Activated T-cell treated with anti-CD3 and anti-CD28 coated beads, Interleukin-2, amount 50 U/mL, for 1 hour (primary cell): ENCODE data around the gene UNC119.

Experiments used
- DNase-seq: peaks from one replicate; pipeline ENCODE4 v3.0.0-alpha.2; 2020

UNC119 gene

DNA sequence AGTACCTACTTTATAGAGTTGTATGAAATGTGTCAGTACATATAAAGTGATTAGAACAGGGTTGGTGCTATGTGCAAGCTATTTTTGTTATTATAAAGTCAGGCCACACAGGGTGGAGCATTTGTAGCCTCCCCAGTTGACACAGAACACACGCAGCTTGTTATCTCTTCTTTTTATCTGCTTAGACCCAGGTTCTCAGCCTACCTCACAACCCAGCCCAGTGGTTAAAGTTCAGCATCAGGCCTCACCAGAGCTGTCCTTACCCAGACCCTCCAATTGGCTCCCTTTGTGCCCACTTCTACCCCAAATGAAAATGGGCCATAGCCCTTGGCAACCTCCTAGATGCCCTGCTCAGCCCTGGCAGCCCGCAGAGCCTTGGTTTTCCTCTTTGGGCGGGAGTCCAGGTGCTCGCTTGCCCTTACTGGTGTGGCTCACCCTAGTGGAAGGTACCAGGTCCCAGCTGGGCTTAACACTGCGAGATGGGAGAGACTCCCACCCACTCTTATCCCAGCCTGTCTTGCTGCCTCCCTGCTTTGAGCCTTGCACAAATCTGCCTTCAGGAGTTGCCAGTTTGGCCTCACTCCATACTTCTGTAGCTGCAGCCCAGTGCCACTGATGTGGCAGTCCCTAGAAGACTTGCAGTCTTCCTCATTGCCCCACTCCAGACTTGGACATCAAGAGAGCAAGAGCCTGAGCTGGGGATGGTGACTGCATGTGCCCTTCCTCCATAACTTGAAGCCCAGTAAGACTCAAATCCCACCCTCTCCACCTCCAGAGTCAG is 20.0 kb upstream of the UNC119 start:
- no peak for DNase-seq

DNA sequence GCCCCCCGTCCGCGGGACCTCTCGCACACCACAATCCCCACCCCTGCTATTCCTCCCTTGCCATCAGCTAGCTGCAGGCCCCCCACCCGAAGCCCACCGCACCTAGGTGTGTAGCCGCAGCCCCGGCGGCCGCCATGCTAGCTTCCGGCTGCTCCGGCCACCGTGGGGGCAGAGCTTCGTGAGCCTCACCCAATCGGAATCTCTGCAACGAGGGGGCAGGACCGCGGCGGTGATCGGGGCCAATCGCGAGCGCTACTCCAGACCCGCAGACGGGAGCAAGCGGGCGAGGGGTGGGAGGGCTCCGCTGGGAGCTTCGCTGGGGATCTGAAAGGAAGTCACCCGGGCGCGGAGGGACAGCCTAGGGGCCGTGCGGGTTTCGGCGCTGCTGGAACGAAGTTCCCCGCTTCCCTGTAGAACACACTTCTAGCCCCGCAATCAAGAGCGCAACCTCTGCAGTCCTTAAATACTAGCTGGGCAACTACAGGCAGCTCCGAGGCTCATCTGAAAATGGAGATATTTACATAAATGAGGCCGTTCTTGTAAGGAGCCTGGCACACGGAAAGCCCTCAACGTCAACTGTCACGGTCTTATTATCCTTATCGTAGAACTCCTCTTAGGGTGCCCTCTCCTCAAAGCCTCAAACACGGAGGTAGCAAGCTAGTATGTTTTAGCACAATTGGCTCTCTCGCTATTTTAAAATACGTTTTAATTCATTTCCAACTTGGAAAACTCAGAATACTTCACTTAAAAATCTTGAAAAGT is 19.1 kb upstream of the UNC119 start, which contains the start of gene PIGS:
Gene PIGS (minus strand): TSS at position 164 of the 762 bp plus-strand sequence. CDS start 28 bp downstream, at position 136.
- peak; percentile 89 for DNase-seq

DNA sequence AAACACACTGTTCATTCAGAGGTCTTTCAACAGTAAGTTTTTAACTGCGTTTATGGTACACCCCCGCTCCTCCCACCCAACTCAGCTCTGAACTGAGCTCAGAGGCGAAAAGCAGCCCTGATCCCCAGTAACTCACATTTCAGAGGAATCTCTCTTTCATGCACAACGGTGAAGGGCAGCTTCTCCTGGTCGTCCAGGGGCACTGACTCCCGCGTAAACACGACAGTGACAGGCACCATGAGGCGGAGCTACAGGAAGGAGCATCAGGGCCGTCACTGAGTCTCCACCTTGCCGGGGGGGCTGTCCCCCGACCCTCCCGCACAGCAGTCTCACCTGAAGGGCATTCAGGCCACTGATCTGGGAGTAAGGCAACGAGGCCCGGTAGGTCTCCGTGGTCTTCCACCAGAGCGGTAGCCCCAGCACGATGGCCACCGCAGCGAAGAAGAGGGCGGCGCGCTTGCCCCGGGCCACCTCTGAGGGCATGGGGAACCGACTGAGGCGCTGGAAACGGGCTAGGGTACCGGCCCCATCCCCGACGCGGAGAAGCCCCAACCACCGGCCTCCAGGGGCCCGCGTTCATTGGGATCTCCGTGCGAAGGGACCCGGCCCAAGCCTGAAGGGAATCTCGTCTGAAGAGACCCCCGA is 18.4 kb upstream of the UNC119 start:
- DNase-seq = peak; percentile 60

DNA sequence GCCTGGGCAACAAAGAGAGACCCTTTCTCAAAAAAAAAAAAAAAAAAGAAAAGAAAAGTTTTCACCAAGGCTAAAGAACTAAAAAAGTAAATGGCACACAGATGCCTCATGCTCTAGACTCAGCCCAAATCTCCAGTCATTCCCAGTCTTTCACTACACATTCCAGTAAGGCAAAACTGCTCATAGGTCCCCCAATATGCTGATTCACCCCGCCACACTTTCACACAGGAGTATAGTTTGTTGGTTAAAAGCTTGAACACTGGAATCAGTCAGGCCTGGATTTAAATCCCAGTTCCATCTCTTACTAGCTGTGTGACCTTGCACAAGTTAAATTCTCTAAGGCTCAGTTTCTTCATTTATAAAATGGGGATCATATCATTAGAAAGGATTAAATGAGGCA is 17.0 kb upstream of the UNC119 start:
- DNase-seq = no peak

- DNase-seq = no peak
These were observed 15.2 kb upstream of the UNC119 start for GRCh38 chr17:28567604-28568003.

DNA sequence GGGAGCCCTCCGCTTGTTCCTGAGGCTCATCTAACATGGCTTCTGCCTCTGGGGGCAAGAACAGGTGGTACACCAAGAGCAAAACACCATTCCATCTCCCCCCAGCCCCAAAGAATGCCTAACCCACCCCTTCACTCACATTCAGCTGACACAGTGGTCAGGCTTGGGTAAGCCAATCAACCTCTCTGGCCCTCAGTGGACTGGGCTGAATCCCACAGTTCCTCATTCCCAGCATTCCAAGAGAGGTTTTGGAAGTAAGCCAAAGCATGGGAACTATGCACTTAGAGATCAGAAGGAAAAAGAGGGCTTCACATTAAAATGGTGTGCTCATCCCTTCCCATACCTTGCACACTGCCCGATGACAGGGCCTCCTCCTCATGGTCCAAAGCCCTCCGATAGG is 11.1 kb upstream of the UNC119 start:
- no peak for DNase-seq

DNA sequence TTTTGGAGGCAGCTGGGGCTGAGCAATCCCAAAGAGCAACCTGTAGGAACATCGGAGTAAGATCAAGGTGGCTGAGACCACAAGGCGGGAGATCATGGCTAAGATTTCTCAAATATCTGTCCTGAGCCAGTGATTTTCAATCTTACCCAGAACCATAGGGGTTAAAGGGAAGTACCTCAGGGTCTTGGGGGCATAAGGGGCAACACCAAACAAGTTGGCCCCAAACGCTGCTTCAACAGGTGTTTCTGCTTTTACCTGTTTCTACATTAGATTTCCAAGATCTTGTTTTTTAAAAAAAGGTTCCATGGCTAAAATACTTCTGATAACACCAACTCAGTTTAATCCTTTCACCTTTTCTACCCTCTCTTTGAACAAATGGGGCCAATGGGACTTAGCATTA is 2.6 kb upstream of the UNC119 start:
- DNase-seq = no peak

DNA sequence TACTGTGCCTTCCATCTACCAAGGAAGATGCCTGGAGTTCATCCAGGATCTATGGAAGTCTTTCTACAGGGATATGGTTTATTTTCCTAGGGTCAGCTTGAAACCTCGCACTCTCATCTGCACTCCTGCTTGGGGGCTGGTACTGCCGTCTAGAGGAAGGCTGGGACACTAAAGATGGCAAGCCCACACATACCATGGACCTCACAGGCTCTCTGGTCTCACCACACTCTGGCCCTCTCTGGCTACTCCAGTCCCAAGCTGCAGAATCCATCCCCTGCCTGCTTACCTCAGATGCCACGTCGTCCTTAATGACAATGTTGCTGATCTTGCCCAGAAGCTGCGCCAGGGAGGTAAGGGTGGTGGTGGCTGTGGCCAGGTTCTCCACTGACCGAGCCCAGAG is 2.1 kb upstream of the UNC119 start:
- DNase-seq = no peak

- no peak for DNase-seq
These were observed 629 bp upstream of the UNC119 start for GRCh38 chr17:28553000-28553505.

GRCh38 chr17:28551421-28552175 is 826 bp downstream of the UNC119 start:
- DNase-seq = no peak

- DNase-seq = no peak
These were observed 1.6 kb downstream of the UNC119 start for GRCh38 chr17:28550858-28551257.

DNA sequence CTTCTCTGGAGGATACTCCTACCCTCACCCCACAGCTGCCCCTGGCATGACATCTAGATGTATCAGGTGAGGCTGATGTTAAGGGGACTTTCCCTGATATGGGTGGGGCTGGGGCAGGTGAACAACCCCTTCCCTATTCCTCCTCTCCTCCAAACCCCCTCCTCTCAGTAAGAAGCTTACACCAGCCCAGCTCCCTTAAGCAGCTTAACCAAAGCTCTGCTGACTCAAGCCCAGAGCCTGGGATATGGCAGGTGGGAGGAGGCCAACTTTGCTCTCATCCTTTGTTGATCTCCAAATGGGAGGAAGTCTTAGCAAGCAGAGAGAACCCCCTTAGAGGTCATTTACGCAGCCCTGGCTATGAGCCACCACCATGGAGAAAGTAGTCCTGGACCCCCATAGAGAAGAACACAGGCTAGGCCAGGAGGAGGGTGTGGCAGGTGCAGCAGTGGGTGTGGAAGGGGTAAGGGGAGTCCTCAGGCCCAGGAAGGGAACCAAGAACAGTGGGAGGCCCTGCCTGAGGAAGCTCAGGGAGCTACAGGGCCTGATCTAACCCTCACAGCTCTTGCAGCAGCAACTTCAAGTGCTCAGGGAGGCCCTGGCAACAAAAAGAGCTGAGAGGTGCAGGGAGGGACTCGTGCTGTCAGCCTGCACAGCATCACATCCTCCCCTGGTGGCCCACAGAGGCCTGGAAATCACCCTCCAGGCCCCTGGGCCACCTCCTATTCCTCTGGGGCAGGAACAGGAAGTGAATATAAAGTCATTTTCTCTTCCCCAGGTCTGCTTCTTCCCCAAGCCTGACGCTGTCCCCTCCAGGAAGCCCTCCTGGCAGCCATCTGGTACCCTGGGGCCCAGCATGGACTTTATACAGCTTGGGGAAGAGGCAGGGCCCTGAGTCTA is 2.9 kb downstream of the UNC119 start:
- peak; percentile 60 for DNase-seq

DNA sequence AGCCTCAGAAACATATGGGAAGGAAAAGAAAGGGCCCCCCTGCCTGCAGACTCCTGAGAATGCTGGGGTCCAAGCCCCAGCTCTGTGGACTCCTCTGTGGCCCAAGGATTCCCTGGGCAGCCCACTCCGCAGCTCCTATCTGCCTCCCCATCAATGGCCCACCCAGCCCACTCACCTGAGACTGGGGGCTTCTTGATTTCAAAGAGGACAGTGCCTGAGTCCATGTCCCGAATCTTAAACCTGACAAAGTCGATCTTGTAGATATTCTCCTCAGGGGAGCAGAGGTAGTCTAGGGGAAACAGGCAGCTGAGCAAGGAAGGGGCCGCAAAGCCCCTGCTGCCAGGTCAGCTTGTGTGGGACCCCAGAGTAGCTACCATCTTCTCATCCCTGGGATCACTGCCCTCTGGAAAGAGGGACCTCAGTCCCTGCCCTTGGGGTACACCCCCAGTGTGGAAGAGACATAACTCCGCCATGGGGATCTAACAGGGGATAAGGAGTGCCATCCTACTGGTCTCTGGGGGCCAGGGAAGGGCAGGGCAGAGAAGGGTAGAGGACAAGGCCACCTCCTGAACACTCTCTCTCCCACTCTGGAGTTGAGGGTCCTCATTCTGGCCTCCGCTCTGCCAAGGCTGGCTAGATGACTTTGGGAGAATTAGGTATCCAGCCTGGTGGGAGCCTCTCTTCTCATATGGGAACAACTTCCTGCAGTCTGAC is 3.9 kb downstream of the UNC119 start:
- no peak for DNase-seq

DNA sequence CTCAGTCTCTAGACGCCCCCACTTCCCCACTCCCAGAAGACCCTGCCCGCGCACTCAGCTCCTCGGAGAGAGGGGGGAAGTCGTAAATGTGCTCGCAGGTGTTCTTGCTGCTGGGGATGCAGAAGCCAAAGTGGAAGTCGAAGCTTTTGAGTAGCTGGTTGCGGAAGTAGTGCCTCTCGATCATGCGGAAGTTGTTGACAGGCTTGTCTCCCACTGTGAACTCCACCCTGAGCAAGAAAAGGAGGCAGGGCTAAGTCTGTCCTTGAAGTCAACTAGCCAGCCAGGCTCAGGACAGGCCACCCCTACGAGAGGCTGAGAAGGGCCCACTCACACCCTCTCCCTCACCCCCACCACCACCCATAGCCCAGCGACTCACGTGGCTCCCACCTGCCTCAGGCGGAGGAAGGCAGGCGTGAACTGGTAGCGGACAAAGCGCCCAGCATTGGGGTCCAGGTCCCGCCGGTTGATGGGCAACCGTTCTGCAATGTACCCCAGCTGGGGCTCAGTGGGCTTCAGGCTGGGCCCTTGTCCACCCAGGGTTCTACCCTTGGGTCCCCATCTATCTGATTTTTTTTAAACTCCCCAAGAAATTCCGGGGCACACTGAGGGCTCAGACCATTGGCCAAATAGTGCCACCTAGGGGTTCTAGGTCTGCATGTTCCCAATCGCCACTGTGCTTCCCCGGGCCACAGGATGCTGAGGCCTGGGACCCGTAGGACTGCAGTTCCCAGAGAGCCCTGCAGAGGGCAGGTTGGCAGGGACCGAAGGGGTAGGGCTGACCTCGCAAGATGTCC is 4.6 kb downstream of the UNC119 start:
- peak; percentile 64 for DNase-seq

DNA sequence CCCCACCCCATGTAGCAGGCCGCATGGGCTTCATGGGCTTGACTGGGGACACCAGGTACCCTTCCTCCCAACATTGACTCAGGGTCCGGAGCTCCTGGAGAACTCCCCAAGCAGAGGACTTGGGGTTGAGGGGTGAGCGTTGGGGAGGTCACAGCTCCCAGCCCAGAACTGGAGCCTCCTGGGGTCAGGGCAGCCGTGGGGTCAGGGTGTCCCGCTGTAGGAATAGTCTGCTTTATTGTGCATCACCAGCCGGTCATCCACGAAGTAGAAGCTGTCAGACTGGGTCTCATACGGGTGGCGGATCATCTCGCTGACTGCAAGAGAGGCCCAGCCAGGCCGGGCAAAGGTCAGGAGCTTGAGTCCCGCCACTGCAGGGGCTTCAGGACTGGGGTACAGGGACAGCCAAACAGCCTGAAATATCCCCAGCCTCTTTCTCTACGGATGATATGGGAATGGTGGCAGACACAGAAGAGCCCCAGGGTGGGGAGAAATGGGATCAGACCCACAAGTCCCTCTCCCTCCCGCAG is 5.3 kb downstream of the UNC119 start:
- no peak for DNase-seq

GRCh38 chr17:28545787-28546415 is 6.5 kb downstream of the UNC119 start:
- no peak for DNase-seq

GRCh38 chr17:28545141-28545503 is 7.3 kb downstream of the UNC119 start:
- no peak for DNase-seq

DNA sequence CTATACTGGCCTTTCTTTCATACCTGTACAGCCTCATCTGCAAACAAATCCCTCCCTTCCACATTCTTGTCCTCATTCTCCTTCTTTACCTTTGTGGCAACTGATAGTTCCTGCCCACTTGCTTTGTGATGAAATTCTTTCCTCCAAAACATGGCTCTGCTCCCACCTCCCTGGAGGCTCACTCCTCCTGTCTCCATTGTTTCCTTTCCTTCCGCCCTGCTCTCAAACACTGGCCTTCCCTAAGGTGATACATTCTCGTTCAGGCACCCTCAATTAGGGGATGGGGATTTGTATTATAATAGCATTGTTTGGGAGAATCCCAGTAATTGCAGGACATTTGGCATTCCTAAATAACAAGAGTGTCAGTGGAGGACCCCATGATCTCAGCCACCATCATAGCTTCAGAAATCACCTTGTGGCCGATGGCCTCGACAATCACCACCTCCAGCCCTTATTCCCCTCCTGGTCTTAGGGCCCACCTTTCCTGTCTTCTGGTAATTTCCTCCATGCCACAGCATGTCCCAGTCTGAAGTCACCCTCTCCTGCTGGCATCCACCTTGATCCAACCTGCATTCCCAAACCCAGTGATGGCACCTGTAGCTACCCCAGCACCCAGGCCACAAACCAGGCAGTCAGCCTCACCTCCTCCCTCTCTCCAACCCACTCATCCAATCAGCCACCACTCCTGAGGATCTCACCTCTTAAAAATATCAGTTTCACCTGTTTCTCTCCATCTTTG is 7.9 kb downstream of the UNC119 start:
- no peak for DNase-seq

GRCh38 chr17:28541439-28541838 is 11.0 kb downstream of the UNC119 start:
- no peak for DNase-seq
